COLO829 (cell line): ENCODE measurements around the gene INTS14.

Experiments used
- DNase-seq: peaks from one replicate; pipeline ENCODE4 v3.0.0; 2012; ENCODE audit warnings: low spot score

The INTS14 gene

DNA sequence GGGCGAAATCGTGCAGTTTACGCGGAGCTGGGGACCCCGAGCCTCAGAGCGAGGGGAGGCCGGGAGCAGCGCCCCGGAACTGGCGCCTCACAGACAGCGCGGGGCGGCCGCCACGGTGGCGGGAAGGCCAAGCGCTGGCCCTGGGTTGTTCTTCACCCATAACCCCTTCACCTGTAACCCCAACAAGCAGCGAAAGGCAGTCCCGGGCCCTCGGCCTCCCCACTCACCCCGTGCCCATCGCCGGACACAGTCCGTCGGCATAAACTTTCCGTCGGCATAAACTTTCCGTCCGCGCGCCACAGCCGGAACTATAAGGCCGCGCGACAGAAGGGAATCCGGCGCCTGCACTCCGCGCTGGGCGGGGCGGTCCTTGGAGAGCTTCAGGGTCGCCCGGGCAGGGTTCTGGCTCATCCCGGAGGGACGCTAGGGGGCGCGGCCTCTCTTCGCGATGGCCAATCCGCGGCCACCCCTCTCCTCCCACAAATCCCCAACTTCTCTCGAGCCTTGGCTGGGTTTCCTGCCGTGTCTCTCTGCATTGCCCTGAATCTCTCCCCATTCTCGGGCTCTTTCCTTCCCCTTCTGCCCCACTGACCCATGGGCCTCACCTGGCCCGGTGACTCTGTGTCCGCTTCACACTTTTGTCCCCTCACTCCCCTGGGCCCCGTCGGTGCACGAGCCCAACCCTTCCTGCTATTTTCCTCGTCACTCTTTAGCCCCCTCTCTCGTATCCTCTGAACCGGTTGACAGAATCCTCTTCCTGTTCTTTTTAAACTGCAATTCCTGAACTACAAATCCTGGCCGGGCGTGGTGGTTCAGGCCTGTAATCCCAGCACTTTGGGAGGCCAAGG lies at the start of gene INTS14:
TSS of gene INTS14 (minus strand) at position 261 of the 848 bp plus-strand sequence. CDS start 3,751 bp downstream, outside the sequence.
- DNase-seq: peak; percentile 79

- DNase-seq: no peak
These were observed 48.6 kb upstream of the INTS14 start for GRCh38 chr15:65659502-65660052.

DNA sequence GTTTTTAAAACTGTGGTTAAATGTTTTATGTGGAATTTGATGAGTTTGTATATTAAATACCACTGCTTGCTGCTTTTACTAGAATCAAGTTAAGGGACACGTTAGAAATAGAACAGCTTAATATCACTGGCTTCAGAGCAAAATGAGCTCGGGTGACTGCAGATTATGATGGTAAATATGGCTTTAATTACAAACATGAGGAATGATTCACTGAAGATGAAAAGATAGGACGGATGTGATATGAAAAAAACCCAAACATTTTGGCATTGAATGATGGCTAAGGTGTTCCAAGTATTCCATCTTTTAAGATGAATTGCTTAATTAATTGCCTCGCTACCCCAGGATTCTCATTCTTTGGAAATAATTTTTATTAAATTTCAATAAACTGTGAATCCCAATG lies 44.5 kb upstream of the INTS14 start:
- no peak for DNase-seq

DNA sequence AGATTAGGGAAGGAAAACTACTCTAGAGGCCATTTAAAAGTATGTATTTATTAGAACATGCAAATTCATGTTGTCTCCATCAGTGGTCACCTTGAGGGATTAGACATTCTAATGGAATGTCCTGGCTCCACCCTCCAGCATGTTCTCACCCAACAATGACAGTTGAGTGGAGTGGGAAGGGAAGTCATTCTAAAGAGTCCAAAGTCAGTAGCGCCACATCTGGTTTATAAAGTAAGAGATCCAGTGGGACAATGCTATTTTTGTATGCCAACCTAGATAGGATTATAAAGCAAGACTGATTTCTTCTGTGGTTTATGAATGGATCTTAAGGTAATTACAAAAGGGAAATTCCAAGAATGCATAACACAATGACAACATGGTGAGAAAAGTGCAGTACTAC lies 44.1 kb upstream of the INTS14 start:
- DNase-seq: no peak

- DNase-seq: no peak
These were observed 43.0 kb upstream of the INTS14 start for GRCh38 chr15:65653801-65654521.

GRCh38 chr15:65653341-65653740 lies 42.4 kb upstream of the INTS14 start:
- DNase-seq: no peak

GRCh38 chr15:65651831-65652749 lies 41.2 kb upstream of the INTS14 start:
- no peak for DNase-seq

- DNase-seq: no peak
These were observed 40.1 kb upstream of the INTS14 start for GRCh38 chr15:65651042-65651322.

GRCh38 chr15:65650312-65651041 lies 39.5 kb upstream of the INTS14 start:
- DNase-seq: no peak

GRCh38 chr15:65646486-65646885 lies 35.6 kb upstream of the INTS14 start:
- DNase-seq: no peak

GRCh38 chr15:65645392-65645791 lies 34.5 kb upstream of the INTS14 start:
- DNase-seq: no peak

- no peak for DNase-seq
These were observed 33.4 kb upstream of the INTS14 start for GRCh38 chr15:65644282-65644681.

DNA sequence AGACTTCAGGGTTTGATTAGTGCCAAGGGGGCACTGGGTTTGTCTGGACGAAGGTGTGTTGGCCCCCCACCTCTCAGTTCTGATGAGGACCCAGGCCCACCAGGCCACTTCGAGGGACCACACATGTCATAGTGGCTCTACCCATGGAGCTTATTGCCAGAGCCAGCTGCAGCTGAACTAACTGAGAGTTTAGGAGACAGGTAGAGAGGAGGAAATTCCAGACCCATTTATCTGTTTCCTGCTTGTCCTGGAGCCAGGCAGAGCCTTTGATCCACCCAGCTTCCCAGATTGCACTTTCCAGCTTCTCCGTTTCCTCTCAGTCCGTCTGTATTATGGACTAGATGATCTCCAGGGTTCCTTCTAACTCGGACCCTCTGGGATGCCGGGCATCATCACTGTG lies 31.7 kb upstream of the INTS14 start:
- DNase-seq: no peak

GRCh38 chr15:65641768-65642475 lies 31.0 kb upstream of the INTS14 start:
- no peak for DNase-seq

DNA sequence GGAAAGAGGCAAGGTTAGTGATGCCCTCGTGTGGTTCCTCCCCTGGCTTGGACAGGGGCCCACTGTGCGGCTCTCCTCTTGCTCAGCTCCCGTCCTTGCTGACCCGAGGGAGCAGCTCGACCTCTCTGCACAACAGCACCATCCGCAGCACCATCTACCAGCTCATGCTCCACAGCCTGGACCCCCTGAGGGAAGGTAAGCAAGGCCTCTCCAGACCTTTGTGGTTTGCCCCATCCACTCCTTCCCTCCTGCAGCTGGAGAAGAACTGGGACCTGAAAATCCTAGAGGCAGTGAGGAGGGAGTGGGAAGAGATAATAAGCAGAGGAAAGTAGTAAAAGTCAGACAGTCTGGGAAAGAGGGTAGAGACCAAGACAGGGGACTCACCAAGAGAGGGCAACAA lies 28.6 kb upstream of the INTS14 start:
- no peak for DNase-seq

DNA sequence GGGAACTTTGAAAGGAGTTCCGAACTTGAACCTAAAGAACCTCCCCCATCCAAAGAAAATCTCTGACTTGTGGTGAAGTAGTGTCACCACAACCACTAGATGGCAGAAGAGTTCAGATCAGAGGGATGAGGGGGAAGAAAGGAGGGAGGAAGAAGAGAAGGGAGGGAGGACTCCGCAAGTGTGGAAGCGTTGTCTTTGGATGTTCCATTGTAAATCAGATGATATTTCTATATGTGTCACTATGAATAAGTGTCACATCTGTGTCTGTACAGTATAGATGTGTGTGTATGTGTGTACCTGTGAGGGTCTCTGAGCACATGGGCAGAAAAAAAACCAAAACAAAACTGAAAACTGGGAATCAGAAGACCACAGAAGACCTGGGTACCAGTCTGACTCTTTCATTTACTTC lies 27.8 kb upstream of the INTS14 start:
- peak; percentile 64 for DNase-seq

- no peak for DNase-seq
These were observed 27.2 kb upstream of the INTS14 start for GRCh38 chr15:65638109-65638508.

DNA sequence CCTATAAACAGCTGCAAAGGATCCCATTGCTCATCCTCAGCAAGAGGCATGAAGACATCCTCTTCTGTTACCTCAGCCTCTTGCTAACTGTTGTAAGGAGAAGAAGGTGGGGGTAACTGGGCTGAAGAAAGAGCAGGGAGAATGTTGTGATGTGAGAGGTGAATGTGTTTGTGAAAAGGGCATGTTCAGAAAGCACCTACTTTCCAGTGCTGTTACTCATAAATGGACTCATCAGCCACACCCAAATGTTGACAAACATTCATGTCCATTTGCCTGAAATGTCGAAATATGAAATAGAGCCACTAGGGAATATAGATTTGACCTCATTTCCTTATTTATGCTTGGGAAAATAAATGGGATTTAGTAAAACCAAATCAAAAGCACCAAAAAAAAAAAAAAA lies 23.4 kb upstream of the INTS14 start:
- no peak for DNase-seq

GRCh38 chr15:65633752-65634151 lies 22.8 kb upstream of the INTS14 start:
- no peak for DNase-seq

DNA sequence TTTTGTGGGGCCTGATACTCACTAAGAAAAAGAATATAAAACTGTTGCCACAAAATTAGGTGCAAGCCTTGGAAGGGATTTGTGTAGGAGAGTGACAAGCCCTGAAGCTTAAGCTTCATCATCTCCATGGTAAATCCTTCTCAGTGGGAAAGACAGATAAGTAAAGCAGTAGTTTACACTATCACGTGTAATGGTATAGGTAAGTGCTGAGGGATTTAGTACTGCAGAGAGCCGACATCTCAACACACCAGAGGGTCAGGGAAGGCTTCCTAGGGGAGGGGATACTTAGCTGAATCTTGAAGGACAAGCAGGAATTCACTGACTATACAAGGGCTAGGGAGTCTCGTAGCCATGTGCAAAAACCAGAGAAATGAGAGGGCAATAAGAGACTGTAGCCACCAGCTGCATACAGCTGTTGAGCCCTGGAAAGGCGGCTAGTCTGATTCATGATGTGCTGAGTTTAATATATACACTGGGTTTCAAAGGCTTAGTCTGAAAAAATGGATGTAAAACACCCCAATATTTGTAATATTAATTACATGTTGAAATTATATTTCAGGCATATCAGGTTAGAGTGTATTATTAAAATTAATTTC lies 21.9 kb upstream of the INTS14 start:
- DNase-seq: no peak

DNA sequence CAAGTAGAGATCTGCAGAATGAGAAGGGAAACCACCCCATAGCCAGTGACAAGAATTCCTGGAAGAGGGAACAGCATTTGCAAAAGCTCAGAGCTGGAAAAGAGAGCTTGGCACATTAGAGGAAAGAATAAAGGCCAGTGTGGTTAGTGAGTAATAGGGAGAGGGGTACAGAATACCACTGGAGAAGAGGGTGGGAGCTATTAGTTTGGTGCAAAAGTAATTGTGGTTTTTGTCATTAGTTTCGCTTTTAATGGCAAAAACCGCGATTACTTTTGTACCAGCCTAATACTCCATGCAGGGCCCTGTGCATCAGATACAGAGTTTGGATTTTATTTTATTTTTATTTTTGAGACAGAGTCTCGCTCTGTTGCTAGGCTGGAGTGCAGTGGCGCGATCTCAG lies 20.6 kb upstream of the INTS14 start:
- no peak for DNase-seq
